ENCODE measurements around the gene RAC2. TPM values are rescaled to one million over a fixed set of nuclear protein-coding genes. Genes with fewer than 3 reads are reported as not detected.

Gene RAC2
- total and polyA plus RNA-seq, 4 donors, result 16.7 to 217 (median 55.2) TPM

DNA sequence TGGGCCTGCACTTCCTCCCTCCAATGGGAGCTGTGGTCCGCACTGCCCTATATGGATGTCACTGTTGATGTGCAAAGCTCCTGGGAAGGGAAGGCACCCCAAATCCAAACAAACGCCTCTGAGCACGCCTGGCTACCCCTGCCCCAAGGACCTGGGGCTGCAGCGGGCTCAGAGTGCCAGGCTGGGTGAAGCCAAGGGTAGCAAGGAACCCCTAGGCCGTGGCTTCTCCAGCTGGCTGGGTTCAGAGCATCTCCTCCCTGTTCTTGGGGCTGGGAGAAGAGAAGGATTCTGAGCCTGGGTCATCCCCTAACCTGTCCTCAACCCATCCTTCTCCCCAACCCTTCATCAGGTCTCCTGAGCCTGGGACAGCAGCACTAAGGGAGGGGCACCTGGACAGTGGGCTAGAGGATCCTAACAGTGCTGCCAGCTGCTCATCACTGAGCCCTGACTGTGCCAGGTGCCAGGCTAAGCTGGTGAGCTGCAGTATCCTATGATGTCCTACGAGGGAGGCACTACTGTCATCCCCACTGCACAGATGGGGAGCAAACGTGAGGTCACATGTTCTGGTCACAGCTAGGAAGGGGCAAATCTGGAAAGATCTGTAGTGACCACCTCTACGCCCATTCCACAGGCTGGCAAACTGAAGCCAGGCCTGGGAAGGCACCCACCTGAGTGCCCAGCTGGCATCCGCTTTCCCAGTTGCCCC is 34.8 kb downstream of the RAC2 start:
- WGBS, 2 donors, result 82 to 83% methylated on average over 9 of the region's 9 CpGs
- ATAC-seq (ENCODE audit: insufficient read depth, low FRiP score) (no peak), DNase-seq (no peak)
- H3K9me3 ChIP-seq (ENCODE audit: control insufficient read depth in 4 of 4, insufficient read depth in 3 of 4, low read length in 3 of 4), result no peaks in the 10 kb centered on the region
- no peaks in the 10 kb centered on the region for H3K36me3 ChIP-seq (ENCODE audit: control insufficient read depth in 4 of 4, insufficient read depth in 4 of 4, low read length in 4 of 4)
- H3K4me1 ChIP-seq (ENCODE audit: control insufficient read depth in 5 of 5, insufficient read depth in 5 of 5, low read length in 5 of 5), result peaks cover 0 to 5% (median 0%) of the 10 kb centered on the region in 5 donors
- H3K27ac ChIP-seq (ENCODE audit: low read depth in 1 of 2, low read length in 1 of 2), result no peak overlapping the region
- peaks cover 0 to 3% (median 0%) of the 10 kb centered on the region in 3 donors for H3K27me3 ChIP-seq (ENCODE audit: control insufficient read depth in 3 of 3, insufficient read depth in 3 of 3, low read length in 2 of 3)
- no peak overlapping the region for H3K4me3 ChIP-seq
- TF ChIP-seq, protein P1, sequence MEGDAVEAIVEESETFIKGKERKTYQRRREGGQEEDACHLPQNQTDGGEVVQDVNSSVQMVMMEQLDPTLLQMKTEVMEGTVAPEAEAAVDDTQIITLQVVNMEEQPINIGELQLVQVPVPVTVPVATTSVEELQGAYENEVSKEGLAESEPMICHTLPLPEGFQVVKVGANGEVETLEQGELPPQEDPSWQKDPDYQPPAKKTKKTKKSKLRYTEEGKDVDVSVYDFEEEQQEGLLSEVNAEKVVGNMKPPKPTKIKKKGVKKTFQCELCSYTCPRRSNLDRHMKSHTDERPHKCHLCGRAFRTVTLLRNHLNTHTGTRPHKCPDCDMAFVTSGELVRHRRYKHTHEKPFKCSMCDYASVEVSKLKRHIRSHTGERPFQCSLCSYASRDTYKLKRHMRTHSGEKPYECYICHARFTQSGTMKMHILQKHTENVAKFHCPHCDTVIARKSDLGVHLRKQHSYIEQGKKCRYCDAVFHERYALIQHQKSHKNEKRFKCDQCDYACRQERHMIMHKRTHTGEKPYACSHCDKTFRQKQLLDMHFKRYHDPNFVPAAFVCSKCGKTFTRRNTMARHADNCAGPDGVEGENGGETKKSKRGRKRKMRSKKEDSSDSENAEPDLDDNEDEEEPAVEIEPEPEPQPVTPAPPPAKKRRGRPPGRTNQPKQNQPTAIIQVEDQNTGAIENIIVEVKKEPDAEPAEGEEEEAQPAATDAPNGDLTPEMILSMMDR (IDR thresholded peaks at IDR 0.05; ENCODE audit: control extremely low read depth, extremely low read depth), result no peak
- H3K9ac ChIP-seq (ENCODE audit: insufficient read depth in 1 of 2, low read length in 2 of 2), result no peak overlapping the region

DNA sequence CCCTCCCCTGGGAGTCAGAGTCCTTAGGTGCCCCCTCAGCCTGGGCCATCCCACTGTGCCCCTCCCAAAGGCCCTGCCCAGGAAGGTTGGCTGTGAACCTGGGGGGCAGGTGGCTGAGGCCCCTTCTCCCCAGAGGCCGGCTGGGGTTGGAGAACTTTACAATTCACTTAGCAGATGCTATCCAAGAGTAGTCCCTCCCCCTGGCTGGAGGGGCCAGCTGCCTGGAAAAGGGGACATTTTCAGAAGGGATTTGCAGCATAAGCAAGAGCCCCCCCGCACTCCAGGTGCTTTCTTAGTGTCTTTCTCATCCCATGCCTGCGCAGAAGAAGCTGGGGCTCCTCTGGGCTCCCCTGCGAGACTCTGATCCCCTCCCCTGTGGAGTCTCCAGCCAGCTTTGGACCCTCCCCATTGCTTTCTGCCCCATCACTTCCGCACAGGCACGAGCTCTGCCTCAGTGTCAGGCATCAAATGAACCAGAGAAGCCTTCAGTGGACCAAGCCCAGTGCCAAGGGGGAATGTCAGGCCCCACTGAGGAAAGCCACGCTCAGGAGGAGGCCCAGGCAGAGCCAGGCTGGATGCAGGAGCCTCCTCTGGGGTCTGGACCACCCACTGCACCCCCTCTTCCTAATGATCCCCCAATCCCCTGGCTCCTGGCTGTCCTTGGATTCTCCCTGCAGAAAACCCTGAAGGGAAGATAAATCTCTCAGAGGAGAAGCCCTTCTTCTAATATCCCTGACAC is 35.5 kb downstream of the RAC2 start:
- Histone ChIP-seq H3K4me3 (no peak overlapping the region), H3K9me3 (ENCODE audit: control insufficient read depth in 4 of 4, insufficient read depth in 3 of 4, low read length in 3 of 4) (no peaks in the 10 kb centered on the region), H3K27ac (ENCODE audit: low read depth in 1 of 2, low read length in 1 of 2) (no peak overlapping the region), H3K4me1 (ENCODE audit: control insufficient read depth in 5 of 5, insufficient read depth in 5 of 5, low read length in 5 of 5) (peaks cover 0 to 5% (median 0%) of the 10 kb centered on the region in 5 donors), H3K9ac (ENCODE audit: insufficient read depth in 1 of 2, low read length in 2 of 2) (no peak overlapping the region), H3K36me3 (ENCODE audit: control insufficient read depth in 4 of 4, insufficient read depth in 4 of 4, low read length in 4 of 4) (no peaks in the 10 kb centered on the region), H3K27me3 (ENCODE audit: control insufficient read depth in 3 of 3, insufficient read depth in 3 of 3, low read length in 2 of 3) (peaks cover 0 to 3% (median 0%) of the 10 kb centered on the region in 3 donors)
- no peak for ATAC-seq (ENCODE audit: insufficient read depth, low FRiP score)
- DNase-seq, result no peak
- WGBS, 2 donors, result 86 to 89% methylated on average over 7 of the region's 7 CpGs
- TF ChIP-seq, protein P1 (IDR thresholded peaks at IDR 0.05; ENCODE audit: control extremely low read depth, extremely low read depth), result no peak

DNA sequence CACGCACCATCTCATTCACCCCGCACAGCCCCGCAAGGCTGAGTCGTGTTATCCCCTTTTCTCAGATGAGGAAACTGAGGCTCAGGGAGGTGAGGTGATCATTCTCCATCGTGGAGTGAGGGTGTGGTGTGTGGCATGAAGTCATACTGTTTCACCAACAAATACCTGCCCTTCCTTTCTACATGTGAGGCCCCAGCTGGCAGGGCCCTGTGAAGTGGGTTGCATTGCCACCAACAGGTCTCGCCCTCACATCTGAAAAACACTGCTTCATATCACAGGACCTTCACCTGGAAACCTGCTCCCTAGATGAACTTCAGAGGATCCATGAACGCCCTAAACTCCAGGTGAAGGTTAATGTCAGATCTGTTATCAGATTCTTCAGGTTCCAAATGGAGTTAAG is 36.1 kb downstream of the RAC2 start:
- DNase-seq, result no peak
- no peak for ATAC-seq (ENCODE audit: insufficient read depth, low FRiP score)

More for the DNA sequence above, 36.1 kb downstream of the RAC2 start:
- Histone ChIP-seq H3K4me3 (no peak overlapping the region), H3K36me3 (ENCODE audit: control insufficient read depth in 4 of 4, insufficient read depth in 4 of 4, low read length in 4 of 4) (no peaks in the 10 kb centered on the region), H3K27me3 (ENCODE audit: control insufficient read depth in 3 of 3, insufficient read depth in 3 of 3, low read length in 2 of 3) (peaks cover 0 to 3% (median 0%) of the 10 kb centered on the region in 3 donors), H3K4me1 (ENCODE audit: control insufficient read depth in 5 of 5, insufficient read depth in 5 of 5, low read length in 5 of 5) (peaks cover 0 to 5% (median 0%) of the 10 kb centered on the region in 5 donors), H3K27ac (ENCODE audit: low read depth in 1 of 2, low read length in 1 of 2) (no peak overlapping the region), H3K9ac (ENCODE audit: insufficient read depth in 1 of 2, low read length in 2 of 2) (peak overlapping the region in 1 of 2 donors; percentile 2), H3K9me3 (ENCODE audit: control insufficient read depth in 4 of 4, insufficient read depth in 3 of 4, low read length in 3 of 4) (no peaks in the 10 kb centered on the region)
- 84 to 91% methylated on average over 7 of the region's 7 CpGs for WGBS, 2 donors
- TF ChIP-seq, protein P1 (IDR thresholded peaks at IDR 0.05; ENCODE audit: control extremely low read depth, extremely low read depth), result no peak

All from lung (tissue), 12 donors.